Left ventricle myocardium inferior (tissue), 1 donor: ENCODE measurements around the gene MIF4GD. TPM values are rescaled to one million over a fixed set of nuclear protein-coding genes. Genes with fewer than 3 reads are reported as not detected.

Experiments
- DNase-seq: peaks from one replicate; pipeline ENCODE4 v3.0.0-alpha.2; 2020
- H3K27ac ChIP-seq: fragments of 200-600 bp; replicated peaks from 2 replicates; pipeline ENCODE4 v1.8.0; 2021
- H3K27me3 ChIP-seq: fragments of 200-600 bp; 2 replicates; pipeline ENCODE4 v1.8.0; 2021; ENCODE audit warnings: low read depth
- H3K36me3 ChIP-seq: fragments of 200-600 bp; 2 replicates; pipeline ENCODE4 v1.8.0; 2021
- H3K4me1 ChIP-seq: fragments of 200-600 bp; 2 replicates; pipeline ENCODE4 v1.8.0; 2021
- H3K4me3 ChIP-seq: fragments of 200-600 bp; 2 replicates; pipeline ENCODE4 v1.8.0; 2021; ENCODE audit warnings: mild to moderate bottlenecking, moderate library complexity
- H3K9me3 ChIP-seq: fragments of 200-600 bp; replicated peaks from 2 replicates; pipeline ENCODE4 v1.8.0; 2021
- CTCF ChIP-seq: fragments of 200-600 bp; IDR thresholded peaks from 2 replicates; pipeline ENCODE4 v1.8.0; 2021; ENCODE audit warnings: antibody characterized with exemption, mild to moderate bottlenecking, borderline replicate concordance
- intact Hi-C: fragments of 100-400 bp; cut with micrococcal nuclease; formaldehyde crosslinking; loops from one replicate; pipeline ENCODE4 v1.11.0; 2022
- total RNA-seq: library from RNA; stranded (reverse); fragmentation: NEBNext Ultra II Directional; extraction: Animal tissue kit (Norgen Biotek cat#: 25700); gene quantifications from one replicate; pipeline ENCODE4 v1.2.1, GENCODE V29; 2021
- donor health status: DM: no; HTN: yes; CAD: no; lungs with severe emphysema.

MIF4GD gene
- total RNA-seq, 1 donor from 2014 or later = 11.9 TPM

DNA sequence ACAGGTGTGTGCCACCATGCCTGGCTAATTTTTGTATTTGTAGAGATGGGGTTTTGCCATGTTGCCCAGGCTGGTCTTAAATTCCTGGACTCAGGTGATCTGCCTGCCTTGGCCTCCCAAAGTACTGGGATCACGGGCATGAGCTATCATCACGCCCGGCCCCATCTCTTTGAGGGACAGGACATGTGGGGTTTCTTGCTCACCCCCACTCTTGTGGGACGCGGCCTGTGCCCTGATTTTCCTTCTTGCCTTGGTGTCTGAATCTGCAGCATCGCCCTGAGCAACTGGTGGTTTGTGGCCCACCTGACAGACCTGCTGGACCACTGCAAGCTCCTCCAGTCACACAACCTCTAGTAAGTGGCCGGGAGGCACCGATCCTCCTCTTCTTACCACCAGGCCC is 40.0 kb downstream of the MIF4GD start:
- Histone ChIP-seq H3K4me1 (no peaks in the 10 kb centered on the region), H3K27ac (no peak overlapping the region), H3K9me3 (no peaks in the 10 kb centered on the region), H3K4me3 (no peak overlapping the region), H3K27me3 (no peaks in the 10 kb centered on the region), H3K36me3 (peaks cover 94% of the 10 kb centered on the region)
- no peak for TF ChIP-seq CTCF
- no peak for DNase-seq
- intact Hi-C loops = no loop called here

DNA sequence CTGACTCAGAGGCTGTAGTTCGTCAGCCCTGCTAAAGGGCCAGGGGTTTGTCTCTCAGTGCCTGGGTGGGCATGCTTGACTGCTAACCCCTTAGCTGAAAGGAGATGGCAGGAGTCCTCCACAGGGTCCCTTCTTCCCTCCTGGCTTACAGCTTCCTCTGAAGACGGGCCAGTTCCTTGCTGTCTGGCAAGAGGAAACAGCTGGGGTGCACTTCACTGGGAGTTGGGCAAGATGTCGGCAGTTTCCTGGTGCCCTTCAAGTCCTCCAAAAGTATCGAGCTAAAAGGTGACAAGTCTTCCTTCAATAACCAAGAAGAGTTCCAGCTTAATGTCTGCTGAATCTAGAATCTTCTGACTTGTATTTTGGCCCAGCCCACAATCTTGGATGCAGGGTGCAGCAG is 42.2 kb downstream of the MIF4GD start:
- Histone ChIP-seq H3K9me3 (no peaks in the 10 kb centered on the region), H3K4me3 (no peak overlapping the region), H3K36me3 (peaks cover 86% of the 10 kb centered on the region), H3K27ac (peak overlapping the region; percentile 61), H3K4me1 (no peaks in the 10 kb centered on the region), H3K27me3 (no peaks in the 10 kb centered on the region)
- intact Hi-C loops = no loop called here
- no peak for DNase-seq
- TF ChIP-seq CTCF = no peak

DNA sequence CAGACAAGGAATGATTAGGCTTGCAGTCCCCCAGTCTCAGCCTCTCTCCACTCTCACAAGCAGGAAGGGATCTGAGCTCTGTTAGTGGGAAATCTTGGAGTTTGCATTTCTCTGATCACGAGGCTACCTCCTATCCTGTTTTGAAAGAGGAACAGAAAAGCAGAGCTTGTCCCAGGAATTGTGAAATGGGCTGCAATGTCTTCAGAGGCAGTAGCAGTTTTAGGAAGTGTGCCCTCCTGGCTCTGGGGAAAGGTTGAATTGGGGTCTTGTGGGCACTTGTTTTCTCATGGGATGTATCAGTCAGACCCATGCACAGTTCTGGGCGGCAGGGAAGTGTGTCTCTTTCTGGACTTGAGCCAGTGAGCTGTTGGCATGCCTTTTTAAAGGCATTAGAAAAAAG is 42.7 kb downstream of the MIF4GD start:
- H3K27ac ChIP-seq = peak overlapping the region; percentile 61
- TF ChIP-seq CTCF = no peak
- H3K4me1 ChIP-seq = no peaks in the 10 kb centered on the region
- no peaks in the 10 kb centered on the region for H3K9me3 ChIP-seq
- no peak for DNase-seq
- no peaks in the 10 kb centered on the region for H3K27me3 ChIP-seq
- peaks cover 86% of the 10 kb centered on the region for H3K36me3 ChIP-seq
- H3K4me3 ChIP-seq = no peak overlapping the region
- intact Hi-C loops = no loop called here

GRCh38 chr17:75227729-75228128 is 43.3 kb downstream of the MIF4GD start:
- Histone ChIP-seq H3K4me1 (no peaks in the 10 kb centered on the region), H3K9me3 (no peaks in the 10 kb centered on the region), H3K36me3 (peaks cover 86% of the 10 kb centered on the region), H3K27ac (peak overlapping the region; percentile 19), H3K4me3 (no peak overlapping the region), H3K27me3 (no peaks in the 10 kb centered on the region)
- no peak for TF ChIP-seq CTCF
- DNase-seq = no peak
- intact Hi-C loops = no loop called here

GRCh38 chr17:75225016-75225415 is 46.0 kb downstream of the MIF4GD start:
- Histone ChIP-seq H3K4me1 (no peaks in the 10 kb centered on the region), H3K4me3 (no peak overlapping the region), H3K27ac (no peak overlapping the region), H3K36me3 (peaks cover 81% of the 10 kb centered on the region), H3K27me3 (no peaks in the 10 kb centered on the region), H3K9me3 (no peaks in the 10 kb centered on the region)
- intact Hi-C loops = no loop called here
- no peak for TF ChIP-seq CTCF
- DNase-seq = no peak

- intact Hi-C loops = no loop called here
- no peak for DNase-seq
- Histone ChIP-seq H3K36me3 (peaks cover 84% of the 10 kb centered on the region), H3K4me3 (no peak overlapping the region), H3K27ac (no peak overlapping the region), H3K27me3 (no peaks in the 10 kb centered on the region), H3K4me1 (no peaks in the 10 kb centered on the region), H3K9me3 (no peaks in the 10 kb centered on the region)
- TF ChIP-seq CTCF = no peak
These were observed 51.2 kb downstream of the MIF4GD start for GRCh38 chr17:75219815-75220214.
